Activated T-cell treated with anti-CD3 and anti-CD28 coated beads for 1 hour (primary cell): ENCODE data around the gene MAPK7.

Source experiments
- DNase-seq: peaks from one replicate; pipeline ENCODE4 v3.0.0-alpha.2; 2020; ENCODE audit warnings: low read depth

The MAPK7 gene

GRCh38 chr17:19421219-19421618 is 42.9 kb downstream of the MAPK7 start:
- DNase-seq: no peak

- DNase-seq: no peak
Observed at GRCh38 chr17:19421926-19422325, 43.6 kb downstream of the MAPK7 start.

- no peak for DNase-seq
Observed at GRCh38 chr17:19424934-19425868, 46.9 kb downstream of the MAPK7 start.

GRCh38 chr17:19426631-19427030 is 48.3 kb downstream of the MAPK7 start:
- no peak for DNase-seq

GRCh38 chr17:19431691-19432090 is 53.4 kb downstream of the MAPK7 start:
- no peak for DNase-seq
